Gastrocnemius medialis (tissue), 4 donors: ENCODE data around the gene ZXDC.

Experiments
- CTCF ChIP-seq, 5 experiments: fragments of 450-650 bp in 3 of 5; fragments of 200-600 bp in 2 of 5; sonication (generic) in 2 of 5; IDR thresholded peaks in 4 of 5; conservative IDR thresholded peaks in 1 of 5; 1 replicate in 4 of 5; 2 replicates in 1 of 5; pipeline ENCODE4 v1.5.1; 2016 to 2019; ENCODE audit warnings: antibody characterized with exemption in 5 of 5, mild to moderate bottlenecking in 3 of 5, moderate library complexity in 3 of 5
- POLR2A ChIP-seq, 2 donors: fragments of 450-650 bp; IDR thresholded peaks; one replicate each; pipeline ENCODE4 v1.6.1; 2017; ENCODE audit warnings: antibody characterized with exemption in 2 of 2, mild to moderate bottlenecking in 2 of 2, moderate library complexity in 2 of 2

- TF ChIP-seq CTCF (IDR thresholded peaks at IDR 0.05 in 4 of 5, conservative IDR thresholded peaks at IDR 0.05 in 1 of 5) (no peak), POLR2A (IDR thresholded peaks at IDR 0.05) (no peak)
These were observed 11.2 kb downstream of the ZXDC start for GRCh38 chr3:126464494-126464893.
